Activated B cell treated with CpG ODN at 0.5 μM for 24 hours (primary cell): ENCODE data around the gene ABLIM2. TPM values are rescaled to one million over a fixed set of nuclear protein-coding genes. Genes with fewer than 3 reads are reported as not detected.

Experiments
- ATAC-seq: fragments of 200-7000 bp; cut with Tn5 transposase; one replicate; pipeline ENCODE4 v1.10.0; 2021; ENCODE audit warnings: low read depth, mild to moderate bottlenecking, moderate library complexity
- CTCF ChIA-PET: fragments of 350-600 bp; sonication (Branson Sonifier 250); formaldehyde crosslinking; loops from one replicate; lab custom pipeline; 2021; ENCODE audit warnings: antibody characterized with exemption; lab: Charles Lee
- POLR2A ChIA-PET: fragments of 350-600 bp; sonication (Branson Sonifier 250); formaldehyde crosslinking; loops from one replicate; lab custom pipeline; 2021; ENCODE audit warnings: antibody characterized with exemption; lab: Charles Lee
- DNase-seq: peaks from one replicate; pipeline ENCODE4 v3.0.0; 2022
- H3K27ac Mint-ChIP-seq: one replicate; pipeline ENCODE4 v1.8.0; 2020; ENCODE audit warnings: mixed read lengths
- H3K27me3 Mint-ChIP-seq: one replicate; pipeline ENCODE4 v1.8.0; 2021; ENCODE audit warnings: mixed read lengths
- H3K36me3 Mint-ChIP-seq: one replicate; pipeline ENCODE4 v1.8.0; 2021; ENCODE audit warnings: low read depth, mixed read lengths
- H3K4me1 Mint-ChIP-seq: one replicate; pipeline ENCODE4 v1.8.0; 2021; ENCODE audit warnings: mixed read lengths
- H3K4me3 Mint-ChIP-seq: one replicate; pipeline ENCODE4 v1.8.0; 2020; ENCODE audit warnings: mild to moderate bottlenecking, mixed read lengths
- H3K9me3 Mint-ChIP-seq: one replicate; pipeline ENCODE4 v1.8.0; 2020; ENCODE audit warnings: mixed read lengths
- intact Hi-C: fragments of 100-400 bp; cut with micrococcal nuclease; formaldehyde crosslinking; loops from one replicate; pipeline ENCODE4 v1.15.1; 2024
- total RNA-seq: library from RNA; stranded (reverse); gene quantifications from 2 replicates; pipeline ENCODE4 v1.2.3, GENCODE V29; 2022
- TF ChIP-seq, protein P1 (sequence below): fragments of 200-600 bp; IDR thresholded peaks from one replicate; pipeline ENCODE4 v1.8.0; 2022; ENCODE audit warnings: antibody characterized with exemption, mild to moderate bottlenecking

The ABLIM2 gene
- total RNA-seq, 1 donor from 2014 or later: 5.2 TPM

DNA sequence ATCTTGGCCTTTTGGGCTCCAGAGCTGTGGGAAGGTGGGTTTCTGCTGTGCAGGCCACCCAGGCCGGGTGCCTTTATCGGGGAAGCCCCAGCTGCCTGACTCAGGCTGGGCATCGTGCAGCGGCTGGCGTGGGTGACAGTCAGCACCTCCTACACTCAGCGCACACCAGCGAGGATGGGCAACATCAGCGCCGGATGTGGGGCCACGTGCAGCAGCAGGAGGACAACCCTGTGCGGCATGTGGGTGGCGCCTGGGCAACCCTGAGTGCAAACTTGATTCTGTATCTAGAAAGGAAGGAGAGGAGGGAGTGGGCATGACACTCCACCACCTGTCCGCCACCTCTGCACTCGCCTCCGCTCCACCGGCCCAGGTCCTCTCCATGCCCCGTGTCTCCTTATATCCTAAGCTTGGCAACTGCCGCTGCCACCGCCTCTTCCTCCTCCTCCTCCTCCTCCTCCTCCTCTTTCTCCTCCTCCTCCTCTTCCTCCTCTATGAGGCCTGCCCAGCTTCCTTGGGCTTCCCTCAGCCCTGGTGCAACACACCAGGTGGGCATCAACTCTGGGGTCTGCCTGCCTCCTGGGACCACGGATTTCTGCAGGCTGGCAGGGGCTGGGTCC is 111.6 kb downstream of the ABLIM2 start:
- H3K4me1 Mint-ChIP-seq: no peaks in the 10 kb centered on the region
- H3K9me3 Mint-ChIP-seq: no peaks in the 10 kb centered on the region
- POLR2A ChIA-PET: no interaction called here
- H3K27ac Mint-ChIP-seq: no peak overlapping the region
- ATAC-seq: no peak
- intact Hi-C loops: no loop called here
- CTCF ChIA-PET: no interaction called here
- no peak for DNase-seq
- H3K4me3 Mint-ChIP-seq: no peak overlapping the region
- H3K27me3 Mint-ChIP-seq: peaks cover 8% of the 10 kb centered on the region
- no peaks in the 10 kb centered on the region for H3K36me3 Mint-ChIP-seq
- TF ChIP-seq, protein P1, sequence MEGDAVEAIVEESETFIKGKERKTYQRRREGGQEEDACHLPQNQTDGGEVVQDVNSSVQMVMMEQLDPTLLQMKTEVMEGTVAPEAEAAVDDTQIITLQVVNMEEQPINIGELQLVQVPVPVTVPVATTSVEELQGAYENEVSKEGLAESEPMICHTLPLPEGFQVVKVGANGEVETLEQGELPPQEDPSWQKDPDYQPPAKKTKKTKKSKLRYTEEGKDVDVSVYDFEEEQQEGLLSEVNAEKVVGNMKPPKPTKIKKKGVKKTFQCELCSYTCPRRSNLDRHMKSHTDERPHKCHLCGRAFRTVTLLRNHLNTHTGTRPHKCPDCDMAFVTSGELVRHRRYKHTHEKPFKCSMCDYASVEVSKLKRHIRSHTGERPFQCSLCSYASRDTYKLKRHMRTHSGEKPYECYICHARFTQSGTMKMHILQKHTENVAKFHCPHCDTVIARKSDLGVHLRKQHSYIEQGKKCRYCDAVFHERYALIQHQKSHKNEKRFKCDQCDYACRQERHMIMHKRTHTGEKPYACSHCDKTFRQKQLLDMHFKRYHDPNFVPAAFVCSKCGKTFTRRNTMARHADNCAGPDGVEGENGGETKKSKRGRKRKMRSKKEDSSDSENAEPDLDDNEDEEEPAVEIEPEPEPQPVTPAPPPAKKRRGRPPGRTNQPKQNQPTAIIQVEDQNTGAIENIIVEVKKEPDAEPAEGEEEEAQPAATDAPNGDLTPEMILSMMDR: no peak

DNA sequence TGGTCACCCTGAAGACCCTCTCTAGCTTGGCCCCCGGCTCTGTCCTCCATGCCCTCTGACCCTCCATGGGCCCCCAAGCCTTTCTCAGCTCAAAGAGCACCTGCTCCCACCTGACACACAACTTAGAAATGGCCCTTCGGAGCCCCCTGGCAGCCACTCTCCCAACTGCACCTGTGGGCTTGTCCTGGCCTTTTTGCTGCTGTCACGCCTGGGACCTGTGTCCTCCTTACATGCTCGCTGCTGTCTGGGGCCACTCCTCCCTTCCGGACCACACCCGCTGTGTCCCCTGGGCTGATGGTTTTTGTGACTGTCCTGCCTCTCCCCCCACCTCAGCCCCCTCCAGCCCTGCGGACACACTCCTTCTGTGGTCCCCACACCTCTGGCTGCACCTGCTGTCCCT is 112.7 kb downstream of the ABLIM2 start:
- POLR2A ChIA-PET: no interaction called here
- H3K27me3 Mint-ChIP-seq: peaks cover 8% of the 10 kb centered on the region
- TF ChIP-seq, protein P1: no peak
- no peaks in the 10 kb centered on the region for H3K36me3 Mint-ChIP-seq
- no peak overlapping the region for H3K27ac Mint-ChIP-seq
- intact Hi-C loops: no loop called here
- no peaks in the 10 kb centered on the region for H3K9me3 Mint-ChIP-seq
- CTCF ChIA-PET: no interaction called here
- H3K4me3 Mint-ChIP-seq: no peak overlapping the region
- DNase-seq (no peak), ATAC-seq (no peak)
- no peaks in the 10 kb centered on the region for H3K4me1 Mint-ChIP-seq

DNA sequence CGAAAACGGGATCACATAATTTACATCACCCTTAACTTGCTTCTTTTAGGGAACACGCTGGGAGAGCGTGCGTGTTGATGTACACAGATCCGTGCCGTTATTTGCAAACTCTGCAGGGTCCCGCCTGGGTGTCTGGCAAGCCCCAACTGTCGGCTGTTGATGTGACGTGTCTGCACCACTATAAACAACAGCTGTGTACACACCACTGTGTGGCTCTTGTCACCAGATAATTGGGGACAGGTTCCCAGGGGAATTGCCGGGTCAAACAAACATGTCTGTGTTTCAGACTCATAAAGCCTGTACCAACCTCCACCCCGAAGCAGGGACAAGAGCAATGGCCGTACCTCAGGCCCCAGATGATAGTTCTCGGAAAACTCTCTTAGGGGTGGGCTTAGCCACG is 113.9 kb downstream of the ABLIM2 start:
- TF ChIP-seq, protein P1: no peak
- CTCF ChIA-PET: no interaction called here
- H3K27ac Mint-ChIP-seq: no peak overlapping the region

GRCh38 chr4:8044244-8044643 is 114.4 kb downstream of the ABLIM2 start:
- ChIA-PET POLR2A (no interaction called here), CTCF (no interaction called here)
- no peak for DNase-seq
- H3K4me1 Mint-ChIP-seq: no peaks in the 10 kb centered on the region
- no peaks in the 10 kb centered on the region for H3K36me3 Mint-ChIP-seq
- H3K27ac Mint-ChIP-seq: no peak overlapping the region
- TF ChIP-seq, protein P1: no peak
- peaks cover 9% of the 10 kb centered on the region for H3K27me3 Mint-ChIP-seq
- ATAC-seq: no peak
- no peak overlapping the region for H3K4me3 Mint-ChIP-seq
- no peaks in the 10 kb centered on the region for H3K9me3 Mint-ChIP-seq
- intact Hi-C loops: no loop called here

More for the DNA sequence above, 113.9 kb downstream of the ABLIM2 start:
- Mint-ChIP-seq H3K4me3 (no peak overlapping the region), H3K9me3 (no peaks in the 10 kb centered on the region), H3K36me3 (no peaks in the 10 kb centered on the region), H3K27me3 (peaks cover 8% of the 10 kb centered on the region), H3K4me1 (no peaks in the 10 kb centered on the region)
- DNase-seq: no peak
- no peak for ATAC-seq
- intact Hi-C loops: no loop called here
- POLR2A ChIA-PET: no interaction called here

GRCh38 chr4:8043596-8043995 is 115.0 kb downstream of the ABLIM2 start:
- no peak overlapping the region for H3K27ac Mint-ChIP-seq
- no peaks in the 10 kb centered on the region for H3K36me3 Mint-ChIP-seq
- DNase-seq (no peak), ATAC-seq (no peak)
- CTCF ChIA-PET: no interaction called here
- intact Hi-C loops: no loop called here
- peaks cover 14% of the 10 kb centered on the region for H3K27me3 Mint-ChIP-seq
- no peak overlapping the region for H3K4me3 Mint-ChIP-seq
- TF ChIP-seq, protein P1: no peak
- no peaks in the 10 kb centered on the region for H3K9me3 Mint-ChIP-seq
- no peaks in the 10 kb centered on the region for H3K4me1 Mint-ChIP-seq
- POLR2A ChIA-PET: no interaction called here
